ENCODE measurements around the gene C1orf167.

DNA sequence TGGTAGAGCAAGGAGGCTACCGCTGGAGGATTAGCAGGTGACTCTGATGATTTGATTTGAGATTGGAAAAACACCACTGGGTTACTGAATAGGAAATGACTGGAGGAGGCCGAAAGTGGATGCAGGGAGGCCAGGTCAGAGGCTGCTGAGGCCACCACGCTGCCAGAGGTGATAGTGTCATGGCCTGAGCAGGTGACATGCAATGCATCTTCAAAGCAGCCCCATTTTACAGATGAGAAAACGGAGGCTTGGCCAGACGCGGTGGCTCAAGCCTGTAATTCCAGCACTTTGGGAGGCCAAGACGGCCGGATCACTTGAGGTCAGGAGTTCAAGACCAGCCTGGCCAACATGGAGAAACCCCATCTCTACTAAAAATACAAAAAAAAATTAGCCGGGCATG lies 12.8 kb downstream of the C1orf167 start:
- no peak for TF ChIP-seq POLR2A (IDR thresholded peaks at IDR 0.05)
- TF ChIP-seq, protein P1, sequence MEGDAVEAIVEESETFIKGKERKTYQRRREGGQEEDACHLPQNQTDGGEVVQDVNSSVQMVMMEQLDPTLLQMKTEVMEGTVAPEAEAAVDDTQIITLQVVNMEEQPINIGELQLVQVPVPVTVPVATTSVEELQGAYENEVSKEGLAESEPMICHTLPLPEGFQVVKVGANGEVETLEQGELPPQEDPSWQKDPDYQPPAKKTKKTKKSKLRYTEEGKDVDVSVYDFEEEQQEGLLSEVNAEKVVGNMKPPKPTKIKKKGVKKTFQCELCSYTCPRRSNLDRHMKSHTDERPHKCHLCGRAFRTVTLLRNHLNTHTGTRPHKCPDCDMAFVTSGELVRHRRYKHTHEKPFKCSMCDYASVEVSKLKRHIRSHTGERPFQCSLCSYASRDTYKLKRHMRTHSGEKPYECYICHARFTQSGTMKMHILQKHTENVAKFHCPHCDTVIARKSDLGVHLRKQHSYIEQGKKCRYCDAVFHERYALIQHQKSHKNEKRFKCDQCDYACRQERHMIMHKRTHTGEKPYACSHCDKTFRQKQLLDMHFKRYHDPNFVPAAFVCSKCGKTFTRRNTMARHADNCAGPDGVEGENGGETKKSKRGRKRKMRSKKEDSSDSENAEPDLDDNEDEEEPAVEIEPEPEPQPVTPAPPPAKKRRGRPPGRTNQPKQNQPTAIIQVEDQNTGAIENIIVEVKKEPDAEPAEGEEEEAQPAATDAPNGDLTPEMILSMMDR (IDR thresholded peaks at IDR 0.05) = no peak

Data from testis (tissue), 2 donors.